ENCODE data around the gene STAT2.

DNA sequence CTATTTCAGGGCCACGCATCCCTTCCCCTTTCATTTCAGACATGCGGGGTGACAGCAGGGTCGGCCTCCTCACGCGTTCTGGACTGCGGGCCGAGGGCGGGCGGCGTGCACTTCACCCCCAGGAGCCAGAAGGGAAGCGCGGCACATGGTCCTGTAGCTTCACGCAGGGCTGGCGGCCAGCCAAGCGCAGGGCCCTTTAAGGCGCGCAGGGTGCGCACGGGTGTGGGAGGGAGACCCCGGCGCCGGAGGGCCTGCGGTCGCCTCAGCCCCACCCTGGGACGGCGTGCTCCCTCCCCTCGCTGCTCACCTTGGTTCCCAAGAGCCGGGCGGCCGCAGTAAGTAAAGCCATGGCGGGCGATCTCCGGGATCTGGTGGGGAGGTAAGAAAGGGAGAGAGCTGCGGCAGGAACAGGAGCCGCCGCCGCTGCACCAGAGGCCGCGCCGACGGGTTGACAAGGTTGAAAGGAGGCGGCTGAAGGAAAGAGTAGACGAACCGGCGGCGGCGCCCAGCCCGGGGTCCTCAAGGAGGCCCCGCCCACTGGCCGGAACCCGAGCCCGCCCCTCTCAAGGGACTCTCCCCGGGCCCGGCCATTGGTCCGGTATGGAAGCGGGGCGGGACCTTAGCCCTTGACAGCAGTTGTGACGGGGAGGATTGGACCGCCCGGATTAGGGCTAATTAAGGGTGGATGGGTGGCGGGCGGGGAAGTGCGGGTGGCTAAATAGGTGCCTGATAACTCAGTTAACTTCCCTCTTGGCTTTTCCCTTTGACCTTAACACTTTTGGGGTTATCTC lies 59.9 kb downstream of the STAT2 start, which contains the start of gene CS:
- no peak for TF ChIP-seq POLR2A (IDR thresholded peaks at IDR 0.05; ENCODE audit: extremely low read depth, insufficient read length)
- TF ChIP-seq, protein P1, sequence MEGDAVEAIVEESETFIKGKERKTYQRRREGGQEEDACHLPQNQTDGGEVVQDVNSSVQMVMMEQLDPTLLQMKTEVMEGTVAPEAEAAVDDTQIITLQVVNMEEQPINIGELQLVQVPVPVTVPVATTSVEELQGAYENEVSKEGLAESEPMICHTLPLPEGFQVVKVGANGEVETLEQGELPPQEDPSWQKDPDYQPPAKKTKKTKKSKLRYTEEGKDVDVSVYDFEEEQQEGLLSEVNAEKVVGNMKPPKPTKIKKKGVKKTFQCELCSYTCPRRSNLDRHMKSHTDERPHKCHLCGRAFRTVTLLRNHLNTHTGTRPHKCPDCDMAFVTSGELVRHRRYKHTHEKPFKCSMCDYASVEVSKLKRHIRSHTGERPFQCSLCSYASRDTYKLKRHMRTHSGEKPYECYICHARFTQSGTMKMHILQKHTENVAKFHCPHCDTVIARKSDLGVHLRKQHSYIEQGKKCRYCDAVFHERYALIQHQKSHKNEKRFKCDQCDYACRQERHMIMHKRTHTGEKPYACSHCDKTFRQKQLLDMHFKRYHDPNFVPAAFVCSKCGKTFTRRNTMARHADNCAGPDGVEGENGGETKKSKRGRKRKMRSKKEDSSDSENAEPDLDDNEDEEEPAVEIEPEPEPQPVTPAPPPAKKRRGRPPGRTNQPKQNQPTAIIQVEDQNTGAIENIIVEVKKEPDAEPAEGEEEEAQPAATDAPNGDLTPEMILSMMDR (IDR thresholded peaks at IDR 0.05; ENCODE audit: low read depth, low read length) = no peak
